ENCODE measurements around the gene SMYD3.

GRCh38 chr1:245856944-245857531 lies 650.0 kb downstream of the SMYD3 start:
- TF ChIP-seq MXI1 (IDR thresholded peaks at IDR 0.05; ENCODE audit: borderline replicate concordance, low read depth, low read length) (no peak), RAD21 (IDR thresholded peaks at IDR 0.05; ENCODE audit: low read length) (peak; percentile 20; the same call in 1 of the 2 replicates), CTCF (conservative IDR thresholded peaks at IDR 0.05; ENCODE audit: low read depth, low read length) (no peak), POLR2A (IDR thresholded peaks at IDR 0.05; ENCODE audit: low read depth, low read length) (no peak; the same call in 1 of the 2 replicates), BHLHE40 (IDR thresholded peaks at IDR 0.05; ENCODE audit: low read depth, low read length) (no peak), USF2 (IDR thresholded peaks at IDR 0.05; ENCODE audit: low read depth, low read length) (no peak), MAFK (IDR thresholded peaks at IDR 0.05; ENCODE audit: low read depth, low read length) (peak; percentile 20; the same call in 1 of the 2 replicates), RFX5 (IDR thresholded peaks at IDR 0.05; ENCODE audit: low read depth, low read length) (no peak), CEBPB (IDR thresholded peaks at IDR 0.05; ENCODE audit: low read depth, low read length) (peak; percentile 51)
